HEK293 (cell line): ENCODE data around the gene DNAAF9.
A peak's percentile ranks its signal among the peaks of the same experiment; 100 is the strongest.

Source experiments
- HOXD13 ChIP-seq: sonication (generic); formaldehyde crosslinking; IDR thresholded peaks from 2 replicates; pipeline ENCODE4 v1.8.0; 2022; ENCODE audit warnings: missing genetic modification reagents, borderline replicate concordance
- KLF16 ChIP-seq: fragments of 450-650 bp; formaldehyde crosslinking; IDR thresholded peaks from 2 replicates; pipeline ENCODE4 v1.5.1; 2017; ENCODE audit warnings: missing biosample characterization, missing genetic modification characterization
- MZF1 ChIP-seq: fragments of 450-650 bp; formaldehyde crosslinking; IDR thresholded peaks from 2 replicates; pipeline ENCODE4 v1.5.1; 2017; ENCODE audit warnings: missing biosample characterization, missing genetic modification characterization, borderline replicate concordance
- SALL2 ChIP-seq: fragments of 450-650 bp; formaldehyde crosslinking; IDR thresholded peaks from 2 replicates; pipeline ENCODE4 v1.5.0; 2017; ENCODE audit warnings: missing biosample characterization, mild to moderate bottlenecking, missing genetic modification characterization, borderline replicate concordance
- SP3 ChIP-seq: fragments of 450-650 bp; formaldehyde crosslinking; IDR thresholded peaks from 2 replicates; pipeline ENCODE4 v1.5.1; 2016; ENCODE audit warnings: missing biosample characterization, missing genetic modification characterization
- ZBTB48 ChIP-seq: fragments of 450-650 bp; formaldehyde crosslinking; IDR thresholded peaks from 2 replicates; pipeline ENCODE4 v1.5.1; 2016; ENCODE audit warnings: missing biosample characterization, missing genetic modification characterization
- ZBTB7A ChIP-seq: fragments of 450-650 bp; formaldehyde crosslinking; IDR thresholded peaks from 2 replicates; pipeline ENCODE4 v1.5.1; 2016; ENCODE audit warnings: low read depth, missing biosample characterization, missing genetic modification characterization
- ZNF132 ChIP-seq: fragments of 450-650 bp; formaldehyde crosslinking; IDR thresholded peaks from 2 replicates; pipeline ENCODE4 v1.5.1; 2017; ENCODE audit warnings: missing biosample characterization, missing genetic modification characterization, borderline replicate concordance
- ZNF133 ChIP-seq: fragments of 450-650 bp; formaldehyde crosslinking; IDR thresholded peaks from 2 replicates; pipeline ENCODE4 v1.5.1; 2016; ENCODE audit warnings: missing biosample characterization, missing genetic modification characterization
- ZNF140 ChIP-seq: fragments of 450-650 bp; formaldehyde crosslinking; IDR thresholded peaks from 2 replicates; pipeline ENCODE4 v1.5.1; 2016; ENCODE audit warnings: missing biosample characterization, missing genetic modification characterization
- ZNF146 ChIP-seq: fragments of 450-650 bp; formaldehyde crosslinking; IDR thresholded peaks from 2 replicates; pipeline ENCODE4 v1.5.1; 2016; ENCODE audit warnings: missing biosample characterization, missing genetic modification characterization
- ZNF155 ChIP-seq: fragments of 450-650 bp; formaldehyde crosslinking; IDR thresholded peaks from 2 replicates; pipeline ENCODE4 v1.5.1; 2016; ENCODE audit warnings: missing biosample characterization, missing genetic modification characterization
- ZNF2 ChIP-seq: fragments of 450-650 bp; formaldehyde crosslinking; IDR thresholded peaks from 2 replicates; pipeline ENCODE4 v1.5.1; 2016; ENCODE audit warnings: missing biosample characterization, missing genetic modification characterization
- ZNF211 ChIP-seq: fragments of 450-650 bp; formaldehyde crosslinking; IDR thresholded peaks from 2 replicates; pipeline ENCODE4 v1.5.1; 2016; ENCODE audit warnings: low read depth, missing biosample characterization, missing genetic modification characterization
- ZNF24 ChIP-seq: fragments of 450-650 bp; formaldehyde crosslinking; IDR thresholded peaks from 2 replicates; pipeline ENCODE4 v1.5.1; 2016; ENCODE audit warnings: missing biosample characterization, missing genetic modification characterization
- ZNF311 ChIP-seq: fragments of 450-650 bp; formaldehyde crosslinking; IDR thresholded peaks from 2 replicates; pipeline ENCODE4 v1.5.1; 2017; ENCODE audit warnings: missing biosample characterization, missing genetic modification characterization, borderline replicate concordance
- ZNF341 ChIP-seq: fragments of 450-650 bp; formaldehyde crosslinking; IDR thresholded peaks from 2 replicates; pipeline ENCODE4; 2016; ENCODE audit warnings: low read depth, missing biosample characterization, missing genetic modification characterization
- ZNF37A ChIP-seq: fragments of 450-650 bp; IDR thresholded peaks from 2 replicates; pipeline ENCODE4 v1.5.1; 2018; ENCODE audit warnings: missing biosample characterization, missing genetic modification characterization
- ZNF433 ChIP-seq: fragments of 450-650 bp; formaldehyde crosslinking; IDR thresholded peaks from 2 replicates; pipeline ENCODE4 v1.5.1; 2016; ENCODE audit warnings: missing biosample characterization, missing genetic modification characterization, low read depth
- ZNF514 ChIP-seq: fragments of 450-650 bp; formaldehyde crosslinking; IDR thresholded peaks from 2 replicates; pipeline ENCODE4 v1.5.1; 2016; ENCODE audit warnings: missing biosample characterization, missing genetic modification characterization
- ZNF530 ChIP-seq: fragments of 450-650 bp; formaldehyde crosslinking; IDR thresholded peaks from 2 replicates; pipeline ENCODE4 v1.5.1; 2016; ENCODE audit warnings: low read depth, missing biosample characterization, missing genetic modification characterization
- ZNF549 ChIP-seq: fragments of 450-650 bp; IDR thresholded peaks from 2 replicates; pipeline ENCODE4 v1.5.1; 2018; ENCODE audit warnings: missing biosample characterization, missing genetic modification characterization, mild to moderate bottlenecking, inconsistent platforms, moderate library complexity
- ZNF585B ChIP-seq: fragments of 450-650 bp; formaldehyde crosslinking; IDR thresholded peaks from 2 replicates; pipeline ENCODE4 v1.5.1; 2016; ENCODE audit warnings: missing biosample characterization, missing genetic modification characterization
- ZNF596 ChIP-seq: fragments of 450-650 bp; IDR thresholded peaks from 2 replicates; pipeline ENCODE4 v1.5.0; 2018; ENCODE audit warnings: missing biosample characterization, mild to moderate bottlenecking, missing genetic modification characterization, moderate library complexity
- ZNF629 ChIP-seq: fragments of 450-650 bp; formaldehyde crosslinking; IDR thresholded peaks from 2 replicates; pipeline ENCODE4 v1.5.1; 2017; ENCODE audit warnings: missing biosample characterization, missing genetic modification characterization
- ZNF654 ChIP-seq: fragments of 450-650 bp; formaldehyde crosslinking; IDR thresholded peaks from 2 replicates; pipeline ENCODE4 v1.5.1; 2016; ENCODE audit warnings: low read depth, missing biosample characterization, missing genetic modification characterization
- ZNF747 ChIP-seq: fragments of 450-650 bp; formaldehyde crosslinking; IDR thresholded peaks from 2 replicates; pipeline ENCODE4 v1.5.1; 2016; ENCODE audit warnings: missing biosample characterization, missing genetic modification characterization
- ZNF776 ChIP-seq: fragments of 450-650 bp; formaldehyde crosslinking; IDR thresholded peaks from 2 replicates; pipeline ENCODE4 v1.5.0; 2017; ENCODE audit warnings: missing biosample characterization, missing genetic modification characterization, borderline replicate concordance
- ZNF791 ChIP-seq: fragments of 450-650 bp; formaldehyde crosslinking; IDR thresholded peaks from 2 replicates; pipeline ENCODE4 v1.5.1; 2016; ENCODE audit warnings: missing biosample characterization, missing genetic modification characterization
- ZXDB ChIP-seq: fragments of 450-650 bp; formaldehyde crosslinking; IDR thresholded peaks from 2 replicates; pipeline ENCODE4 v1.5.1; 2016; ENCODE audit warnings: missing biosample characterization, missing genetic modification characterization
- TF ChIP-seq, protein P1 (sequence below): fragments of 450-650 bp; formaldehyde crosslinking; IDR thresholded peaks from 2 replicates; pipeline ENCODE4 v1.5.1; 2016; ENCODE audit warnings: missing biosample characterization, missing genetic modification characterization, borderline replicate concordance
- TF ChIP-seq, protein P2 (sequence below): fragments of 450-650 bp; formaldehyde crosslinking; IDR thresholded peaks from 2 replicates; pipeline ENCODE4; 2016; ENCODE audit warnings: missing biosample characterization, missing genetic modification characterization
- TF ChIP-seq, protein P3 (sequence below): fragments of 450-650 bp; IDR thresholded peaks from 2 replicates; pipeline ENCODE4 v1.5.1; 2018; ENCODE audit warnings: missing biosample characterization, missing genetic modification characterization
- TF ChIP-seq, protein P4 (sequence below): fragments of 450-650 bp; formaldehyde crosslinking; IDR thresholded peaks from 2 replicates; pipeline ENCODE4 v1.5.1; 2016; ENCODE audit warnings: missing biosample characterization, missing genetic modification characterization

DNAAF9 gene

DNA sequence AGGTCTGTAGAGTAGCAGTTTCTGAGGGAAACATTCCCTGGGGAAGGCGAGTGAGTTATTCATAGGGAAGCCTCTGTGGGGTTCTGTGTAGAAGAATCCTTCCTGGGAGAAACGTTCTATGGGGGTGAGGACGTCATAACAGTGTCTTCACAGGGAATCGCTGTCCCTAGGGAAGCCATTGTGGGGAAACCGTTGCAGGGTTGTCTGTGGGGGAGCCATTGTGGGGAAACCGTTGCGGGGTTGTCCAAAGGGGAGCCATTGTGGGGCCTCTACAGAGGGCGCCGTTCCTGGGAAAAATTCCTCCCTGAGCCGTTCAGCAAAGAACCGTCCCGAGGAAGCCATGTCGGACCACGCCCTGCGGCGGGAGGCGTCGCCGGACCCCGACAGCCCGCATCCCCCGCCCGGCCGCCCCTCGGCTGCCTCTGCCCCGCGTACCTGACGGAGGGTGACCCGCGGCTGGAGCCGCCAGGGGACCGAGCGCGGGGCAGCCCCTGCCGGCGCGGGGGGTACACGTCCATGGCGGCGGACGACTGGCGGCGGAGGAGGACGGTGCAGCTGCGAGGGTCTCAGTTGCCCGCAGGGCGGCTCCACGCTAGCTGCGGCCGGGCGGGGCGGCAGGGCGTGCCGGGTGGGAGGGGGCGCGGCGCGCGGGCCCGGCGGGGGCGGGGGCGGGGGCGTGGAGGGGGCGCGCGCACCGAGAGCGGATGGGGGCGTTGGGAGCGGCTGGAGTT is at the start of gene DNAAF9 (continued):
- TF ChIP-seq ZNF530 (tag by site-specific recombination) (no peak), ZNF37A (no peak), ZNF211 (tag by site-specific recombination) (no peak), MZF1 (tag by site-specific recombination) (no peak), SALL2 (no peak), ZNF341 (tag by site-specific recombination) (peak; percentile 64), ZNF2 (tag by site-specific recombination) (no peak), ZXDB (tag by site-specific recombination) (0 out of 2 replicates have a peak, but pooled peaks have one; percentile 10), ZNF311 (no peak), ZNF776 (tag by site-specific recombination) (no peak), ZNF433 (tag by site-specific recombination) (no peak), ZNF132 (tag by site-specific recombination) (no peak), ZNF155 (no peak), ZNF24 (tag by site-specific recombination) (no peak), ZNF140 (tag by site-specific recombination) (no peak), KLF16 (tag by site-specific recombination) (no peak), ZNF791 (tag by site-specific recombination) (no peak), ZBTB48 (tag by site-specific recombination) (peak; percentile 24; the same call in 1 of the 2 replicates), ZNF596 (no peak), HOXD13 (CRISPR knock-in tag) (no peak), ZNF133 (tag by site-specific recombination) (no peak), ZNF549 (tag by site-specific recombination) (no peak), ZNF146 (tag by site-specific recombination) (no peak), SP3 (tag by site-specific recombination) (peak; percentile 1; the same call in 1 of the 2 replicates), ZNF747 (tag by site-specific recombination) (no peak), ZNF629 (peak; percentile 79), ZNF585B (tag by site-specific recombination) (no peak), ZNF514 (tag by site-specific recombination) (no peak), ZNF654 (tag by site-specific recombination) (no peak), ZBTB7A (tag by site-specific recombination) (no peak)
- TF ChIP-seq, protein P1, sequence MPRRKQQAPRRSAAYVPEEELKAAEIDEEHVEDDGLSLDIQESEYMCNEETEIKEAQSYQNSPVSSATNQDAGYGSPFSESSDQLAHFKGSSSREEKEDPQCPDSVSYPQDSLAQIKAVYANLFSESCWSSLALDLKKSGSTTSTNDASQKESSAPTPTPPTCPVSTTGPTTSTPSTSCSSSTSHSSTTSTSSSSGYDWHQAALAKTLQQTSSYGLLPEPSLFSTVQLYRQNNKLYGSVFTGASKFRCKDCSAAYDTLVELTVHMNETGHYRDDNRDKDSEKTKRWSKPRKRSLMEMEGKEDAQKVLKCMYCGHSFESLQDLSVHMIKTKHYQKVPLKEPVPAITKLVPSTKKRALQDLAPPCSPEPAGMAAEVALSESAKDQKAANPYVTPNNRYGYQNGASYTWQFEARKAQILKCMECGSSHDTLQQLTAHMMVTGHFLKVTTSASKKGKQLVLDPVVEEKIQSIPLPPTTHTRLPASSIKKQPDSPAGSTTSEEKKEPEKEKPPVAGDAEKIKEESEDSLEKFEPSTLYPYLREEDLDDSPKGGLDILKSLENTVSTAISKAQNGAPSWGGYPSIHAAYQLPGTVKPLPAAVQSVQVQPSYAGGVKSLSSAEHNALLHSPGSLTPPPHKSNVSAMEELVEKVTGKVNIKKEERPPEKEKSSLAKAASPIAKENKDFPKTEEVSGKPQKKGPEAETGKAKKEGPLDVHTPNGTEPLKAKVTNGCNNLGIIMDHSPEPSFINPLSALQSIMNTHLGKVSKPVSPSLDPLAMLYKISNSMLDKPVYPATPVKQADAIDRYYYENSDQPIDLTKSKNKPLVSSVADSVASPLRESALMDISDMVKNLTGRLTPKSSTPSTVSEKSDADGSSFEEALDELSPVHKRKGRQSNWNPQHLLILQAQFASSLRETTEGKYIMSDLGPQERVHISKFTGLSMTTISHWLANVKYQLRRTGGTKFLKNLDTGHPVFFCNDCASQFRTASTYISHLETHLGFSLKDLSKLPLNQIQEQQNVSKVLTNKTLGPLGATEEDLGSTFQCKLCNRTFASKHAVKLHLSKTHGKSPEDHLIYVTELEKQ (tag by site-specific recombination): no peak
- TF ChIP-seq, protein P2, sequence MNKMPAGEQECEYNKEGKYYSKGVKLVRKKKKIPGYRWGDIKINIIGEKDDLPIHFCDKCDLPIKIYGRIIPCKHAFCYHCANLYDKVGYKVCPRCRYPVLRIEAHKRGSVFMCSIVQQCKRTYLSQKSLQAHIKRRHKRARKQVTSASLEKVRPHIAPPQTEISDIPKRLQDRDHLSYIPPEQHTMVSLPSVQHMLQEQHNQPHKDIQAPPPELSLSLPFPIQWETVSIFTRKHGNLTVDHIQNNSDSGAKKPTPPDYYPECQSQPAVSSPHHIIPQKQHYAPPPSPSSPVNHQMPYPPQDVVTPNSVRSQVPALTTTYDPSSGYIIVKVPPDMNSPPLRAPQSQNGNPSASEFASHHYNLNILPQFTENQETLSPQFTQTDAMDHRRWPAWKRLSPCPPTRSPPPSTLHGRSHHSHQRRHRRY (tag by site-specific recombination): no peak
- TF ChIP-seq, protein P3, sequence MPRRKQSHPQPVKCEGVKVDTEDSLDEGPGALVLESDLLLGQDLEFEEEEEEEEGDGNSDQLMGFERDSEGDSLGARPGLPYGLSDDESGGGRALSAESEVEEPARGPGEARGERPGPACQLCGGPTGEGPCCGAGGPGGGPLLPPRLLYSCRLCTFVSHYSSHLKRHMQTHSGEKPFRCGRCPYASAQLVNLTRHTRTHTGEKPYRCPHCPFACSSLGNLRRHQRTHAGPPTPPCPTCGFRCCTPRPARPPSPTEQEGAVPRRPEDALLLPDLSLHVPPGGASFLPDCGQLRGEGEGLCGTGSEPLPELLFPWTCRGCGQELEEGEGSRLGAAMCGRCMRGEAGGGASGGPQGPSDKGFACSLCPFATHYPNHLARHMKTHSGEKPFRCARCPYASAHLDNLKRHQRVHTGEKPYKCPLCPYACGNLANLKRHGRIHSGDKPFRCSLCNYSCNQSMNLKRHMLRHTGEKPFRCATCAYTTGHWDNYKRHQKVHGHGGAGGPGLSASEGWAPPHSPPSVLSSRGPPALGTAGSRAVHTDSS (tag by site-specific recombination): no peak
- TF ChIP-seq, protein P4, sequence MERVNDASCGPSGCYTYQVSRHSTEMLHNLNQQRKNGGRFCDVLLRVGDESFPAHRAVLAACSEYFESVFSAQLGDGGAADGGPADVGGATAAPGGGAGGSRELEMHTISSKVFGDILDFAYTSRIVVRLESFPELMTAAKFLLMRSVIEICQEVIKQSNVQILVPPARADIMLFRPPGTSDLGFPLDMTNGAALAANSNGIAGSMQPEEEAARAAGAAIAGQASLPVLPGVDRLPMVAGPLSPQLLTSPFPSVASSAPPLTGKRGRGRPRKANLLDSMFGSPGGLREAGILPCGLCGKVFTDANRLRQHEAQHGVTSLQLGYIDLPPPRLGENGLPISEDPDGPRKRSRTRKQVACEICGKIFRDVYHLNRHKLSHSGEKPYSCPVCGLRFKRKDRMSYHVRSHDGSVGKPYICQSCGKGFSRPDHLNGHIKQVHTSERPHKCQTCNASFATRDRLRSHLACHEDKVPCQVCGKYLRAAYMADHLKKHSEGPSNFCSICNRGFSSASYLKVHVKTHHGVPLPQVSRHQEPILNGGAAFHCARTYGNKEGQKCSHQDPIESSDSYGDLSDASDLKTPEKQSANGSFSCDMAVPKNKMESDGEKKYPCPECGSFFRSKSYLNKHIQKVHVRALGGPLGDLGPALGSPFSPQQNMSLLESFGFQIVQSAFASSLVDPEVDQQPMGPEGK: no peak
